AG09319 (cell line): ENCODE data around the gene PCDH9.

Experiments
- DNase-seq: peaks from one replicate; pipeline ENCODE4 v3.0.0-alpha.2; 2010; ENCODE audit warnings: low read depth; ENCODE audit errors: extremely low read depth
- TF ChIP-seq, protein P1 (sequence below): IDR thresholded peaks from 2 replicates; pipeline ENCODE4 v1.5.1; 2011; ENCODE audit warnings: low read depth, mild to moderate bottlenecking, inconsistent platforms, low read length, moderate library complexity

The PCDH9 gene

DNA sequence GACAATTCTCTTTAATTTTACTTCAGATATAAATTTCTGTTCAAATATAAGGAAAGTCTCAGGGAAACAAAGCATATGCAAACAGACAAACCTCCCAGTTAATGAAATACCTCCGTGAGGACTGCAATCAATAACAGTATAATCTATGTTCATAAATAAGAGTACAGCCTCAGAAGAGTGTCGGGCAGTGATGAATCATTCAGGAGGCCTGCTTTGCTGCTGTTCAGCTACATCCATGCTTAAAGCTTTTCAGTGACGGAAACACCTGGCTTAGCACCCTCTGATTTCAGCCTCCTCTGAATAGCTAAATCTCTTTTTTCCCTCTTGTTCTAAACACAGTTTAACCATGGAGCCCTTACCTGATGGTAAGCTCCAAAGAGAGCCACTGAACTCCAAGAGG lies 69.0 kb downstream of the PCDH9 start:
- DNase-seq: no peak
- TF ChIP-seq, protein P1, sequence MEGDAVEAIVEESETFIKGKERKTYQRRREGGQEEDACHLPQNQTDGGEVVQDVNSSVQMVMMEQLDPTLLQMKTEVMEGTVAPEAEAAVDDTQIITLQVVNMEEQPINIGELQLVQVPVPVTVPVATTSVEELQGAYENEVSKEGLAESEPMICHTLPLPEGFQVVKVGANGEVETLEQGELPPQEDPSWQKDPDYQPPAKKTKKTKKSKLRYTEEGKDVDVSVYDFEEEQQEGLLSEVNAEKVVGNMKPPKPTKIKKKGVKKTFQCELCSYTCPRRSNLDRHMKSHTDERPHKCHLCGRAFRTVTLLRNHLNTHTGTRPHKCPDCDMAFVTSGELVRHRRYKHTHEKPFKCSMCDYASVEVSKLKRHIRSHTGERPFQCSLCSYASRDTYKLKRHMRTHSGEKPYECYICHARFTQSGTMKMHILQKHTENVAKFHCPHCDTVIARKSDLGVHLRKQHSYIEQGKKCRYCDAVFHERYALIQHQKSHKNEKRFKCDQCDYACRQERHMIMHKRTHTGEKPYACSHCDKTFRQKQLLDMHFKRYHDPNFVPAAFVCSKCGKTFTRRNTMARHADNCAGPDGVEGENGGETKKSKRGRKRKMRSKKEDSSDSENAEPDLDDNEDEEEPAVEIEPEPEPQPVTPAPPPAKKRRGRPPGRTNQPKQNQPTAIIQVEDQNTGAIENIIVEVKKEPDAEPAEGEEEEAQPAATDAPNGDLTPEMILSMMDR: no peak

DNA sequence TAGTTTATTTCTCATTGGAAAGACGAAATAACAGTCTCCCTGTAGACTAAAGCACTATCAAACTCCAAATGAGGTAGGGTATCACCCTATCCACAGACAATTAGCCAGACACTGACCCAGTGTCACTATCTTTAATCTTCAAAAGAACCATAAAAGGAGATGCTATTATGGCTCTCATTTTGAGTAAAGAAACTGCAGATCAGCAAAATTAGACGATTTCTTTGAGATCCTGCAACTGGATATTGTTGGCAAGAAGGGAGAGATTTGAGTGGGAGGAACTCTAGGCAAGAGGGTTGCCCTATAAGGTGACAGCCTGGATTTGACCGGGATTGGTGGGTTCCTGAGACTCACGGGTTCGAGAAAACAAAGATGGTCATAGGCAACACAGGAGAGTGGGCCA lies 71.2 kb downstream of the PCDH9 start:
- DNase-seq: no peak
- TF ChIP-seq, protein P1: no peak

DNA sequence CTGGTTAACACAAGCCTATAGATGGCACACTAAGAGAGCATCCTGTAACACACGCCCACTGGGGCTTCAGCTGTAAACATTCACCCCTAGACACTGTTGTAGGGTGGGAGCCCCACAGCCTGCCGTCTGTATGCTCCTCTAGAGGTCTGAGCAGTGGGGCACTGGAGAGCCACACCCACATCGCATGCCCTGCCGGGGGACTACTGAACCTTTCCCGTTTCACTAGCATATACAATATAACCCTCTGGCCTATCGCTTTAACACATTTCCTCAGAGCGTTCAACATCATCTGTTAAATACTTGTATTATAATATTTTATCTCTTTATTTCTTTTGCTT lies 73.4 kb downstream of the PCDH9 start:
- TF ChIP-seq, protein P1: no peak
- DNase-seq: no peak

DNA sequence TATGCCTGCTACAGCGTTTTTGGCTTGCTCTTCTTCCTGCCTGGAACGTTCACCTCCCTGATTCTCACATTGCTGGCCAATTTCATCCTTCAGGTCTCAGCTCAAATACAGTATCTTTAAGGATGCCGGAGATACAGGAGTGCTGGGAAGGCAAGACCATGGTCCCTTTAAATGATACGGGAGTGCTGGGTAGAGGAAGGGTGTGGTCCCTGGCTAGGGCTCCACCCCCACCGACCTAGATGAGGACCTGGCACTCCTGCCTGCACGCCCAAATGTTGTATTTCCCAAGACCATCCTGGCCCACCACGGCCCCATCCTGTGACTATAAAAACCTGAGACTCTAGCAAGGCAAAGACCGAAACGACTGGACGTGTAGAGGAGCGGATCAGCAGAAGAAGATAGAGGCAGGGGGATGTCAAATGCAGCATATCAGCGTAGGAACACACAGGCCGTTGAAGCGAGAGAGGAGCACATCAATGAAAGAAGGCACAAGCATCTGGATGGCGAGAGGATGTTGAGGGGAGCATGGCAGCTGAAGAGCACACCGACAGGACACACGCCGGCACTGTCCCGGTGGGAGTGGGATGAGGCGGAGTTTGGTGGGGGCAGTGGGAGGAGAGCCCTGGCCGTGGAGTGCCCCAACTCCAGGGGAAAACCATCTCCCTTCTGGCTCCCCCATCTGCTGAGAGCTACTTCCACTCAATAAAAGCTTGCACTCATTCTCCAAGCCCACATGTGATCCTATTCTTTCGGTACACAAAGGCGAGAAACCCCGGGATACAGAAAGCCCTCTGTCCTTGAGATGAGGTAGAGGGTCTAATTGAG lies 74.0 kb downstream of the PCDH9 start:
- no peak for DNase-seq
- TF ChIP-seq, protein P1: no peak

DNA sequence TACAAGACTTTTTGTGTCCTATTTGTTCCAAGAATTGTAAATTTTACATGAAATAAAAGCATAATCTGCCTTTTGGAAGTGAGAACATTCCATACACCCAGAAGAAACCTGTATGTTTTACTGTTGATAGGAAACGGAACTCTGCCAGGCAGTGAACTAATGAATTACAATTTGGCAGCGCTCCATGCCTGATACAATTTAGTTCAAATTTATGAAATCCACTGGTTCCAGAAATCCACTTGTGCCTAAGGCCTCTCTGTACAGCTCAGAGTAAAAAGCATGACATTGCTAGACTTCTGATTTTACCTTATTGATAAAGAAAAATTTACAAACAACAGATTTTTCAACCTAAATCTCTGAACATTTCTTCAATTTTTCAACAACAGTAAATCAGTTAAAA lies 78.1 kb downstream of the PCDH9 start:
- DNase-seq: no peak
- TF ChIP-seq, protein P1: no peak

DNA sequence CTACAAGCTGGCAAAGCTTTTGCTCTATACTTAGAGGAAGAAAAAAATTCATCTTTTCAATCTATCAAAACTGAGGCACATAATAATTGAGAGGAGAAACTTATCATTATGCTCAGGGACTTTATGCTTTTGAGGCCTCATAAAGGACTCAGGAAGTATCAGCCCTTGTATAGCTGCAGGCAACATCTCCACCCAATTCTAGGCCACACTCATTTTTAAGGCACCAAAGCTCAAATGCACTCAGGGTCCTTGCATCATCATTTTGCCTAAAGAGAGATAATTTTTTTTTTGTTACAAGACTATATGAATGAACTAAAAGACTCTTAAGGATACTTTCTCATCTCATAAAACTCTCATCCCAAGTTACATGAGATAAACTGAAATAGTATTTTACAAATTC lies 78.5 kb downstream of the PCDH9 start:
- TF ChIP-seq, protein P1: no peak

DNA sequence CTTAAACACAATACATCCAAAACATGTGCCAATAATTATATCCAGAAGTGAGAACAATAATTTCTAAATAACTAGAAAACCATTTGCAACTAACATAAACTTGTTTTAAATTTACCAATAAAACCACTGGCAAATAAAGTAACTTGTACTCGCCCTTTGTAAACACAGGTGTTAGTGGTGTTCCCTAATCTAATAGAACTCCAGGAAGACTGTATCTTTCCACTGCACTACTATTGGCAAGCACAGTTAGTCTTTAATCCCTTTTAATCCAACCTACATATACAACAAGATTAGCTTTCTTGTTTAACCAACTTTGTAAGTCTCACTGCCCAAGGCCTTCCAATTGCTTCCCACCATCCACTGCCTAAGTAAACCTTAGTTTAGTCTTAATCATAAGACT lies 79.5 kb downstream of the PCDH9 start:
- DNase-seq: no peak
- TF ChIP-seq, protein P1: no peak

More for the DNA sequence above, 78.5 kb downstream of the PCDH9 start:
- DNase-seq: no peak
